Smooth muscle cell (in vitro differentiated cells): Measurements from ENCODE around the gene RFX3. TPM values are rescaled to one million over a fixed set of nuclear protein-coding genes. Genes with fewer than 3 reads are reported as not detected.

Experiments
- DNase-seq: peaks from one replicate; lab custom pipeline; 2025; ENCODE audit not compliant: unreplicated experiment; lab: John Stamatoyannopoulos, UW
- H2AFZ ChIP-seq: fragments of 200-600 bp; sonication (generic); 2 replicates; pipeline ENCODE4 v1.6.0; 2016; ENCODE audit warnings: antibody characterized with exemption, low read depth, mild to moderate bottlenecking
- H3F3A ChIP-seq: fragments of 200-600 bp; sonication (generic); 2 replicates; pipeline ENCODE4 v1.6.0; 2017; ENCODE audit warnings: antibody characterized with exemption, low read depth
- H3K27ac ChIP-seq: fragments of 200-600 bp; sonication (generic); 2 replicates; pipeline ENCODE4 v1.5.1; 2016; ENCODE audit warnings: low read depth, mild to moderate bottlenecking
- H3K27me3 ChIP-seq: fragments of 200-600 bp; sonication (generic); 2 replicates; pipeline ENCODE4 v1.6.1; 2016; ENCODE audit warnings: low read depth, mild to moderate bottlenecking
- H3K36me3 ChIP-seq: fragments of 200-600 bp; sonication (generic); 2 replicates; pipeline ENCODE4 v1.5.1; 2016; ENCODE audit warnings: low read depth
- H3K4me1 ChIP-seq: fragments of 200-600 bp; sonication (generic); 2 replicates; pipeline ENCODE4 v1.5.1; 2016; ENCODE audit warnings: low read depth
- H3K4me2 ChIP-seq: fragments of 200-600 bp; sonication (generic); 2 replicates; pipeline ENCODE4 v1.6.0; 2016; ENCODE audit warnings: mild to moderate bottlenecking
- H3K4me3 ChIP-seq: fragments of 200-600 bp; sonication (generic); 2 replicates; pipeline ENCODE4 v1.5.1; 2016; ENCODE audit warnings: mild to moderate bottlenecking
- H3K79me2 ChIP-seq: fragments of 200-600 bp; sonication (generic); 2 replicates; pipeline ENCODE4 v1.6.0; 2016; ENCODE audit warnings: low read depth, mild to moderate bottlenecking
- H3K9ac ChIP-seq: fragments of 200-600 bp; sonication (generic); 2 replicates; pipeline ENCODE4 v1.6.0; 2016; ENCODE audit warnings: low read depth
- H3K9me3 ChIP-seq: fragments of 200-600 bp; sonication (generic); replicated peaks from 2 replicates; pipeline ENCODE4 v1.5.1; 2016; ENCODE audit warnings: low read depth
- H4K20me1 ChIP-seq: fragments of 200-600 bp; sonication (generic); 2 replicates; pipeline ENCODE4 v1.6.0; 2016; ENCODE audit warnings: low read depth
- WGBS: methylation state at CpG from one replicate; pipeline ENCODE4 v1.1.7; 2016; ENCODE audit warnings: low lambda C conversion rate; 5-methylcytosine and 5-hydroxymethylcytosine counted together
- polyA plus RNA-seq: library from polyadenylated mRNA; unstranded; fragments of >200 nt; fragmentation: Nextera tagmentation; extraction: Ambion mirVana; gene quantifications from 2 replicates; pipeline ENCODE4 v1.2.1, GENCODE V29; 2016
- total RNA-seq: library from RNA; depleted of rRNA; stranded (reverse); fragments of >200 nt; gene quantifications from 2 replicates; pipeline ENCODE4 v1.2.3, GENCODE V29; 2014
- TF ChIP-seq, protein P1 (sequence below): fragments of 200-600 bp; sonication (generic); IDR thresholded peaks from 2 replicates; pipeline ENCODE4 v1.5.1; 2017; ENCODE audit warnings: borderline replicate concordance, mild to moderate bottlenecking, antibody characterized with exemption; ENCODE audit not compliant: insufficient read depth, poor library complexity, severe bottlenecking

RFX3 gene
- total RNA-seq (8.7 and 14.1 TPM in 2 replicates), polyA plus RNA-seq (4.4 and 5.0 TPM in 2 replicates)

DNA sequence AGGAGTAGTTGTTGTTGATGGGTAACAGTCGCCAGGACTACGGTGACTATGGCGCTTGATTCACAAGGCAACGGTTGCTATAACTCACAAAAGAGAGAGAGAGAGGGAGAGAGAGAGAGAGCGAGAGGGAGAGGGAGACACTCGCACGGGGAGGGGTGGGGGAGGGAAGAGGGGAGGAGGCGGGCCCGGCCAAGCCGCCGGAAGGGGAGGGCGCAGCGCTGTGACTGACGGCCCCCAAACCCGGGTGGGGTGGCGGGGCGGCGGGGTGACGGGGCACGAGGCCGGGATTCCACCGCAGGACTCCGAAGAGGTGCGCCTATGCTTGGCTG lies at the start of gene RFX3:
RFX3 (minus strand) TSS at position 166 of the 329 bp plus-strand sequence. CDS start 130,413 bp downstream, outside the sequence.
- peak within 1 kb of the TSS; percentile 93 for H3K4me2 ChIP-seq
- H3K4me3 ChIP-seq = peak within 1 kb of the TSS; percentile 79
- no peaks in the 10 kb centered on the region for H3F3A ChIP-seq
- peaks cover 72% of the 10 kb centered on the region for H3K79me2 ChIP-seq
- WGBS = 1% methylated on average over 18 of the region's 24 CpGs
- no peaks in the 10 kb centered on the region for H3K36me3 ChIP-seq
- H3K27ac ChIP-seq = peak within 1 kb of the TSS; percentile 100
- H3K27me3 ChIP-seq = no peaks in the 10 kb centered on the region
- TF ChIP-seq, protein P1, sequence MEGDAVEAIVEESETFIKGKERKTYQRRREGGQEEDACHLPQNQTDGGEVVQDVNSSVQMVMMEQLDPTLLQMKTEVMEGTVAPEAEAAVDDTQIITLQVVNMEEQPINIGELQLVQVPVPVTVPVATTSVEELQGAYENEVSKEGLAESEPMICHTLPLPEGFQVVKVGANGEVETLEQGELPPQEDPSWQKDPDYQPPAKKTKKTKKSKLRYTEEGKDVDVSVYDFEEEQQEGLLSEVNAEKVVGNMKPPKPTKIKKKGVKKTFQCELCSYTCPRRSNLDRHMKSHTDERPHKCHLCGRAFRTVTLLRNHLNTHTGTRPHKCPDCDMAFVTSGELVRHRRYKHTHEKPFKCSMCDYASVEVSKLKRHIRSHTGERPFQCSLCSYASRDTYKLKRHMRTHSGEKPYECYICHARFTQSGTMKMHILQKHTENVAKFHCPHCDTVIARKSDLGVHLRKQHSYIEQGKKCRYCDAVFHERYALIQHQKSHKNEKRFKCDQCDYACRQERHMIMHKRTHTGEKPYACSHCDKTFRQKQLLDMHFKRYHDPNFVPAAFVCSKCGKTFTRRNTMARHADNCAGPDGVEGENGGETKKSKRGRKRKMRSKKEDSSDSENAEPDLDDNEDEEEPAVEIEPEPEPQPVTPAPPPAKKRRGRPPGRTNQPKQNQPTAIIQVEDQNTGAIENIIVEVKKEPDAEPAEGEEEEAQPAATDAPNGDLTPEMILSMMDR = no peak
- peak within 1 kb of the TSS; percentile 86 for H2AFZ ChIP-seq
- H4K20me1 ChIP-seq = no peaks in the 10 kb centered on the region
- no peaks in the 10 kb centered on the region for H3K9me3 ChIP-seq
- DNase-seq = peak; percentile 89
- H3K4me1 ChIP-seq = peaks cover 50% of the 10 kb centered on the region
- H3K9ac ChIP-seq = peak within 1 kb of the TSS; percentile 100

DNA sequence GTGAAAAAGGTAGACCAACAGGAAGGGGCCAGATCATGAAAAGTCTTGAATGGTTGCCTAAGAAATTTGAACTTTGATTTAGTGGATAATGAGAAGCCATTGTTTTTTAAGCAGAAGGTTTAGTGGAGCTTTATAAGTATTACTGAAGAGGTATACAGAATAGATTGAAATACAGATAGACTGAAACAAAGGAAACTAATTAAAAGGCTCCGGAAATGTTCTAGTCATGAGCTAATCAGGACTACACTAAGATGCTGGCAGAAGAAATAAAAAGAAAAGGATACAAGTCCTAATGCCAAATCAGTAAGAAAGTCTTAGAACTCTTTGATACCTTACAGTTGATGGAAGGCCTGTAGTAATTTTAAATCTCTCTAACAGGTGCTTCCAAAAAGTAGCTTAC lies 45.7 kb upstream of the RFX3 start:
- Histone ChIP-seq H3K27me3 (no peaks in the 10 kb centered on the region), H3K27ac (no peak overlapping the region), H3F3A (no peaks in the 10 kb centered on the region), H3K9me3 (no peaks in the 10 kb centered on the region), H2AFZ (no peak overlapping the region), H3K4me3 (no peak overlapping the region), H3K36me3 (no peaks in the 10 kb centered on the region), H3K4me2 (no peak overlapping the region), H4K20me1 (no peaks in the 10 kb centered on the region), H3K4me1 (no peaks in the 10 kb centered on the region), H3K79me2 (no peaks in the 10 kb centered on the region), H3K9ac (no peak overlapping the region)
- no peak for DNase-seq
- TF ChIP-seq, protein P1 = no peak
- 95% methylated on average over 1 of the region's 1 CpG for WGBS

DNA sequence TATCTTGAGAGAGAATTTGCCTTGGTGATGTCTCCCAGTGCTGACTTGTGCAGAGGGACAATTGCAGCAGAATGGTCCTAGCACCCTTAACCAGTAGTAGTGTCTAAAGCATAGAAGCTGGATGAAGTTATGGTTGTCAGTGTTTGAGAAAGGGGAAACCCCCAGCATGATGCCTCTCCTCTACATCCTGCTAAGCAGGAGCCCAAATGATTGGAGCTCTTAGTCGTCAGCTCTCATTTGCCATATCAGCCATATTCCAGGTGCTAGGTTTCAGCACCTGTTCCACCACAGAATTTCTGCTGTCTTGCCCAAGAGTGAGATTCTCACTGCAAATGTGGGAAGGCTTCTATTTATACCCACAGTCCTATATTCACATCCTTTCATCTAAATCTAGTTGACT lies 43.7 kb upstream of the RFX3 start:
- no peaks in the 10 kb centered on the region for H3K9me3 ChIP-seq
- H3K4me2 ChIP-seq = no peak overlapping the region
- no peaks in the 10 kb centered on the region for H4K20me1 ChIP-seq
- no peaks in the 10 kb centered on the region for H3F3A ChIP-seq
- no peak overlapping the region for H3K27ac ChIP-seq
- no peak overlapping the region for H3K4me3 ChIP-seq
- H3K4me1 ChIP-seq = no peaks in the 10 kb centered on the region
- H2AFZ ChIP-seq = no peak overlapping the region
- H3K36me3 ChIP-seq = no peaks in the 10 kb centered on the region
- no peak overlapping the region for H3K9ac ChIP-seq
- 95% methylated on average over 1 of the region's 1 CpG for WGBS
- no peak for DNase-seq
- no peaks in the 10 kb centered on the region for H3K27me3 ChIP-seq
- TF ChIP-seq, protein P1 = no peak
- H3K79me2 ChIP-seq = no peaks in the 10 kb centered on the region

DNA sequence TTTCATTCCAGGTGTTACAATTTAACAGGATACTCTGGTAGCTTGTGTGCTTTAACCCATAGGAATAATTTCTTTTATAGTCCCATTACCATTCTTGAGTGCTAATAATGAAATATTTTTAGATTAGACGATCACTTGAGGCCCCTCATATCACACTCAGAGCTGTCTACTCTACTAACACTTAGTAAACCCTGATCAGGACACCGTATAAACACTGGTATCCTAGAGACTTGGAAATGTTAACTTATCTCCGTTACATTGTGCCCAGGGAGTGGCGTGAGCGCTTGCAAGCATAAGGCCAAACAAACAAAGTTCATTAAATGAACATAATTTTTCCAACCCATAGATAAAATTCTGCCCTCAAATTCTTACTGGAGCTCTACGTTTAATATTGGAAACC lies 42.2 kb upstream of the RFX3 start:
- 97% methylated on average over 6 of the region's 6 CpGs for WGBS
- TF ChIP-seq, protein P1 = no peak
- no peak for DNase-seq
- Histone ChIP-seq H3K9me3 (no peaks in the 10 kb centered on the region), H3K4me1 (no peaks in the 10 kb centered on the region), H2AFZ (no peak overlapping the region), H3K36me3 (no peaks in the 10 kb centered on the region), H3K9ac (no peak overlapping the region), H3K79me2 (no peaks in the 10 kb centered on the region), H3F3A (no peaks in the 10 kb centered on the region), H3K4me3 (no peak overlapping the region), H3K4me2 (no peak overlapping the region), H3K27me3 (no peaks in the 10 kb centered on the region), H3K27ac (no peak overlapping the region), H4K20me1 (no peaks in the 10 kb centered on the region)
